OCI-LY3 (cell line): ENCODE data around the gene TBC1D32.

ENCODE experiments used
- H2AFZ ChIP-seq: fragments of 200-600, 300-600 bp; shearing (Covaris generic); 2 replicates; pipeline ENCODE4 v1.6.0; 2014; ENCODE audit warnings: antibody characterized with exemption, low read depth, low read length
- H3K27ac ChIP-seq: fragments of 200-600, 300-600 bp; sonication (generic); 2 replicates; pipeline ENCODE4 v1.5.1; 2014; ENCODE audit warnings: mild to moderate bottlenecking, low read length, moderate library complexity, mixed read lengths
- H3K27me3 ChIP-seq: fragments of 200-600, 300-600 bp; sonication (generic); 2 replicates; pipeline ENCODE4 v1.6.1; 2014; ENCODE audit warnings: low read depth, low read length, mixed read lengths
- H3K36me3 ChIP-seq: fragments of 200-600, 300-600 bp; sonication (generic); replicated peaks from 2 replicates; pipeline ENCODE3; 2014; ENCODE audit warnings: low read depth, low read length, mixed read lengths
- H3K4me1 ChIP-seq: fragments of 300-600, 200-600 bp; sonication (generic); 2 replicates; pipeline ENCODE4 v1.6.1; 2014; ENCODE audit warnings: low read length, mixed read lengths
- H3K4me2 ChIP-seq: fragments of 200-600, 300-600 bp; sonication (generic); 2 replicates; pipeline ENCODE4 v1.6.1; 2014; ENCODE audit warnings: low read length, mixed read lengths
- H3K4me3 ChIP-seq: fragments of 300-600, 200-600 bp; sonication (generic); 2 replicates; pipeline ENCODE4 v1.5.1; 2014; ENCODE audit warnings: antibody characterized with exemption, mild to moderate bottlenecking, low read length, moderate library complexity
- H3K79me2 ChIP-seq: fragments of 300-600, 200-600 bp; shearing (Covaris generic); 2 replicates; pipeline ENCODE4 v1.6.1; 2014; ENCODE audit warnings: mild to moderate bottlenecking, low read length, mixed read lengths
- H3K9ac ChIP-seq: fragments of 300-600, 200-600 bp; shearing (Covaris generic); 2 replicates; pipeline ENCODE4 v1.6.0; 2014; ENCODE audit warnings: mild to moderate bottlenecking, low read length, moderate library complexity
- H3K9me3 ChIP-seq: fragments of 200-600, 300-600 bp; shearing (Covaris generic); 2 replicates; pipeline ENCODE4 v1.6.1; 2014; ENCODE audit warnings: low read length, mixed read lengths; ENCODE audit not compliant: insufficient read depth
- H4K20me1 ChIP-seq: fragments of 200-600, 300-600 bp; sonication (generic); 2 replicates; pipeline ENCODE4 v1.6.1; 2016; ENCODE audit warnings: low read length, mixed read lengths; ENCODE audit not compliant: insufficient read depth
- CTCF ChIP-seq: fragments of 200-600, 300-600 bp; sonication (generic); IDR thresholded peaks from 2 replicates; pipeline ENCODE4 v1.5.1; 2014; ENCODE audit warnings: antibody characterized with exemption, low read length, low read depth
- EZH2phosphoT487 ChIP-seq: fragments of 200-600 bp; shearing (Covaris generic); IDR thresholded peaks from 2 replicates; pipeline ENCODE4 v1.6.1; 2018; ENCODE audit warnings: antibody characterized with exemption, mixed run types, low read depth

The TBC1D32 gene

GRCh38 chr6:121134922-121135321, 199.4 kb downstream of the TBC1D32 start:
- no peak overlapping the region for H2AFZ ChIP-seq
- no peaks in the 10 kb centered on the region for H3K36me3 ChIP-seq
- H3K4me3 ChIP-seq = no peak overlapping the region
- TF ChIP-seq EZH2phosphoT487 (no peak), CTCF (no peak)
- H3K4me1 ChIP-seq = no peaks in the 10 kb centered on the region
- no peaks in the 10 kb centered on the region for H3K9me3 ChIP-seq
- H3K27me3 ChIP-seq = no peaks in the 10 kb centered on the region
- no peak overlapping the region for H3K27ac ChIP-seq
- no peak overlapping the region for H3K4me2 ChIP-seq
- H4K20me1 ChIP-seq = no peaks in the 10 kb centered on the region
- H3K79me2 ChIP-seq = no peaks in the 10 kb centered on the region
- no peak overlapping the region for H3K9ac ChIP-seq

- TF ChIP-seq CTCF = no peak
- TF ChIP-seq EZH2phosphoT487 = no peak
- no peaks in the 10 kb centered on the region for H3K9me3 ChIP-seq
- no peak overlapping the region for H3K4me3 ChIP-seq
- H3K4me1 ChIP-seq = no peaks in the 10 kb centered on the region
- no peak overlapping the region for H2AFZ ChIP-seq
- H4K20me1 ChIP-seq = no peaks in the 10 kb centered on the region
- peaks cover 13% of the 10 kb centered on the region for H3K36me3 ChIP-seq
- no peaks in the 10 kb centered on the region for H3K27me3 ChIP-seq
- no peak overlapping the region for H3K4me2 ChIP-seq
- no peak overlapping the region for H3K9ac ChIP-seq
- no peaks in the 10 kb centered on the region for H3K79me2 ChIP-seq
- no peak overlapping the region for H3K27ac ChIP-seq
These were observed 209.7 kb downstream of the TBC1D32 start for GRCh38 chr6:121124600-121124999.

- Histone ChIP-seq H3K4me1 (no peaks in the 10 kb centered on the region), H4K20me1 (no peaks in the 10 kb centered on the region), H3K79me2 (no peaks in the 10 kb centered on the region), H3K9me3 (no peaks in the 10 kb centered on the region), H3K36me3 (no peaks in the 10 kb centered on the region), H3K27ac (no peak overlapping the region), H3K4me3 (no peak overlapping the region), H3K9ac (no peak overlapping the region), H3K4me2 (no peak overlapping the region), H3K27me3 (no peaks in the 10 kb centered on the region), H2AFZ (no peak overlapping the region)
- TF ChIP-seq CTCF = no peak
- no peak for TF ChIP-seq EZH2phosphoT487
These were observed 221.9 kb downstream of the TBC1D32 start for GRCh38 chr6:121112356-121112755.

GRCh38 chr6:121110733-121111132, 223.5 kb downstream of the TBC1D32 start:
- Histone ChIP-seq H3K79me2 (no peaks in the 10 kb centered on the region), H2AFZ (no peak overlapping the region), H3K4me1 (no peaks in the 10 kb centered on the region)

More at GRCh38 chr6:121110733-121111132, 223.5 kb downstream of the TBC1D32 start:
- Histone ChIP-seq H4K20me1 (no peaks in the 10 kb centered on the region), H3K36me3 (no peaks in the 10 kb centered on the region), H3K4me2 (no peak overlapping the region), H3K27me3 (no peaks in the 10 kb centered on the region), H3K27ac (no peak overlapping the region), H3K9ac (no peak overlapping the region), H3K9me3 (no peaks in the 10 kb centered on the region), H3K4me3 (no peak overlapping the region)
- TF ChIP-seq EZH2phosphoT487 = no peak
- TF ChIP-seq CTCF = no peak
